Lower leg skin (tissue), 4 donors: ENCODE measurements around the gene GOLGA3. TPM values are rescaled to one million over a fixed set of nuclear protein-coding genes. Genes with fewer than 3 reads are reported as not detected.

Experiments used
- DNase-seq, 2 donors: peaks; one replicate each; pipeline ENCODE4 v3.0.0-alpha.2; 2019; ENCODE audit warnings: low spot score in 2 of 2
- H3K4me3 ChIP-seq: fragments of 200-600 bp; sonication (generic); 2 replicates; pipeline ENCODE4 v1.5.1; 2017; ENCODE audit warnings: mild to moderate bottlenecking, low read depth; ENCODE audit not compliant: poor library complexity, severe bottlenecking
- CTCF ChIP-seq, 3 donors: fragments of 450-650 bp; IDR thresholded peaks; one replicate each; pipeline ENCODE4 v1.5.1; 2016; ENCODE audit warnings: antibody characterized with exemption in 3 of 3, mild to moderate bottlenecking in 3 of 3, moderate library complexity in 2 of 3
- POLR2A ChIP-seq, 2 donors: fragments of 450-650 bp; IDR thresholded peaks; one replicate each; pipeline ENCODE4 v1.6.1; 2016 to 2017; ENCODE audit warnings: antibody characterized with exemption in 2 of 2, mild to moderate bottlenecking in 1 of 2, moderate library complexity in 1 of 2
- WGBS, 2 donors: methylation state at CpG; one replicate each; pipeline ENCODE4 v1.1.5; 2018; 5-methylcytosine and 5-hydroxymethylcytosine counted together
- intact Hi-C: fragments of 100-400 bp; cut with DNase I; formaldehyde crosslinking; loops from one replicate; pipeline ENCODE4 v1.15.0; 2023; ENCODE audit warnings: low total_unique reads
- total RNA-seq, 4 donors: library from RNA; depleted of rRNA; stranded (reverse); fragments of >200 nt; gene quantifications; one replicate each; pipeline ENCODE4 v1.1.0, GENCODE V29; 2016

GOLGA3 gene
- total RNA-seq, 4 donors from 2014 or later: 44.5 to 81.0 (median 74.7) TPM

GRCh38 chr12:132740313-132740646 is 88.4 kb downstream of the GOLGA3 start:
- intact Hi-C loops: no loop called here
- 84 to 87% methylated on average over 6 of the region's 6 CpGs for WGBS, 2 donors
- no peak overlapping the region for H3K4me3 ChIP-seq
- TF ChIP-seq POLR2A (IDR thresholded peaks at IDR 0.05): no peak
- TF ChIP-seq CTCF (IDR thresholded peaks at IDR 0.05): no peak
- DNase-seq: no peak

- intact Hi-C loops: no loop called here
- WGBS, 2 donors: 82 to 86% methylated on average over 19 of the region's 19 CpGs
- no peak overlapping the region for H3K4me3 ChIP-seq
- no peak for DNase-seq
- TF ChIP-seq CTCF (IDR thresholded peaks at IDR 0.05) (no peak), POLR2A (IDR thresholded peaks at IDR 0.05) (no peak)
These were observed 88.9 kb downstream of the GOLGA3 start for GRCh38 chr12:132739600-132740312.

GRCh38 chr12:132736913-132737312 is 91.8 kb downstream of the GOLGA3 start:
- TF ChIP-seq CTCF (IDR thresholded peaks at IDR 0.05): no peak
- no peak for TF ChIP-seq POLR2A (IDR thresholded peaks at IDR 0.05)
- intact Hi-C loops: no loop called here
- no peak for DNase-seq
- WGBS, 2 donors: 94 to 96% methylated on average over 15 of the region's 15 CpGs
- H3K4me3 ChIP-seq: no peak overlapping the region

GRCh38 chr12:132736378-132736777 is 92.3 kb downstream of the GOLGA3 start:
- WGBS, 2 donors: 84 to 90% methylated on average over 12 of the region's 12 CpGs
- no peak for TF ChIP-seq POLR2A (IDR thresholded peaks at IDR 0.05)
- TF ChIP-seq CTCF (IDR thresholded peaks at IDR 0.05): no peak
- no peak for DNase-seq
- H3K4me3 ChIP-seq: no peak overlapping the region
- intact Hi-C loops: no loop called here

GRCh38 chr12:132735496-132735895 is 93.2 kb downstream of the GOLGA3 start:
- H3K4me3 ChIP-seq: no peak overlapping the region
- intact Hi-C loops: no loop called here
- DNase-seq: no peak
- 86 to 91% methylated on average over 20 of the region's 20 CpGs for WGBS, 2 donors
- no peak for TF ChIP-seq POLR2A (IDR thresholded peaks at IDR 0.05)
- TF ChIP-seq CTCF (IDR thresholded peaks at IDR 0.05): no peak

GRCh38 chr12:132734206-132734605 is 94.5 kb downstream of the GOLGA3 start:
- TF ChIP-seq CTCF (IDR thresholded peaks at IDR 0.05) (no peak), POLR2A (IDR thresholded peaks at IDR 0.05) (no peak)
- no peak for DNase-seq
- no peak overlapping the region for H3K4me3 ChIP-seq
- intact Hi-C loops: no loop called here
- WGBS, 2 donors: 77 to 79% methylated on average over 10 of the region's 10 CpGs
